Body of pancreas (tissue), 4 donors: ENCODE data around the gene FRMD4B.

Experiments used
- CTCF ChIP-seq, 7 experiments: fragments of 450-650 bp in 4 of 7; fragments of 200-600 bp in 3 of 7; sonication (generic) in 3 of 7; IDR thresholded peaks; one replicate each; pipeline ENCODE4 v1.5.1; 2016 to 2019; ENCODE audit warnings: antibody characterized with exemption in 7 of 7
- POLR2A ChIP-seq, 3 donors: fragments of 450-650 bp; IDR thresholded peaks; one replicate each; pipeline ENCODE4 v1.6.1; 2016; ENCODE audit warnings: antibody characterized with exemption in 3 of 3, mild to moderate bottlenecking in 2 of 3

GRCh38 chr3:69423463-69424155, 37.7 kb upstream of the FRMD4B start:
- no peak for TF ChIP-seq CTCF (IDR thresholded peaks at IDR 0.05)
- no peak for TF ChIP-seq POLR2A (IDR thresholded peaks at IDR 0.05)
